Right cardiac atrium (tissue), 5 donors: ENCODE measurements around the gene ZBTB44. TPM values are rescaled to one million over a fixed set of nuclear protein-coding genes. Genes with fewer than 3 reads are reported as not detected.
"Not testable (repeated sequence)": the region's sequence is repeated elsewhere in the genome, so short reads cannot be mapped to it uniquely, and the experiment has no call there.

Source experiments
- ATAC-seq, 2 donors: fragments of 200-7000 bp; cut with Tn5 transposase; one replicate each; pipeline versions ENCODE4 v1.8.0 to v1.9.1; 2020; ENCODE audit warnings: moderate library complexity in 2 of 2, mild to moderate bottlenecking in 1 of 2
- DNase-seq, 3 donors: peaks; one replicate each; pipeline ENCODE4 v3.0.0-alpha.2; 2020
- H3K27ac ChIP-seq: one replicate; pipeline ENCODE4 v1.5.1; 2013; ENCODE audit warnings: mild to moderate bottlenecking, low read length, control low read depth, moderate library complexity
- H3K27me3 ChIP-seq: one replicate; pipeline ENCODE4 v1.6.1; 2013; ENCODE audit not compliant: control insufficient read depth, insufficient read depth
- H3K4me1 ChIP-seq: one replicate; pipeline ENCODE4 v1.6.1; 2013; ENCODE audit warnings: low read length; ENCODE audit not compliant: control insufficient read depth, insufficient read depth
- H3K4me3 ChIP-seq: one replicate; pipeline ENCODE4 v1.5.1; 2013; ENCODE audit warnings: low read length, control low read depth
- H3K9me3 ChIP-seq: one replicate; pipeline ENCODE4 v1.6.1; 2013; ENCODE audit warnings: low read length; ENCODE audit not compliant: control insufficient read depth
- WGBS: extraction: QIAGEN DNeasy Blood & Tissue Kit; methylation state at CpG from one replicate; pipeline ENCODE4 v1.1.7; 2013; 5-methylcytosine and 5-hydroxymethylcytosine counted together
- intact Hi-C, 4 donors: fragments of 100-400 bp; cut with DNase I; formaldehyde crosslinking; loops; one replicate each; pipeline versions ENCODE4 v1.11.0 to v1.14.0; 2022 to 2023
- long read RNA-seq, 4 donors: library from polyadenylated mRNA; unstranded; transcript quantifications; one replicate each; pipeline ENCODE4 v2.0.0, GENCODE V29; 2020 to 2021
- polyA plus RNA-seq: library from polyadenylated mRNA; stranded (reverse); fragments of 200-250 nt; gene quantifications from one replicate; pipeline ENCODE4 v1.2.3, GENCODE V29; 2013
- total RNA-seq, 4 donors: library from RNA; stranded (reverse); fragmentation: NEBNext Ultra II Directional; extraction: Animal tissue kit (Norgen Biotek cat#: 25700); gene quantifications; one replicate each; pipeline ENCODE4 v1.2.1, GENCODE V29; 2021
- donor health status: healthy with polysubstance abuse.
- donor health status: DM: no; HTN: yes; CAD: no.
- donor health status: DM: no; HTN: no; CAD: no.
- donor health status: DM: no; HTN: yes; CAD: no; lungs with severe emphysema.
- donor health status: DM: yes; HTN: yes; CAD: no.

Gene ZBTB44
- total RNA-seq (10 to 100 TPM; 42.9 to 47.0 (median 46.2) TPM), polyA plus RNA-seq (16.2 TPM)
- long read RNA-seq, donor 1, full-length matches to known transcripts: 4 of 19 reads
- long read RNA-seq, donor 1, partial matches to known transcripts: 2 of 19 reads
- long read RNA-seq, donor 1, other reads (novel, unspliced or antisense): 13 of 19 reads
- long read RNA-seq, donor 2: 0 reads
- long read RNA-seq, donor 3, partial matches to known transcripts: 4 of 20 reads
- long read RNA-seq, donor 3, other reads (novel, unspliced or antisense): 16 of 20 reads
- long read RNA-seq, donor 4, partial matches to known transcripts: 0 of 2 reads
- long read RNA-seq, donor 4, other reads (novel, unspliced or antisense): 2 of 2 reads

- ATAC-seq: peak; percentile 98 to 99
Observed at GRCh38 chr11:130314750-130315285, at the start of gene ZBTB44. Gene ZBTB44 (minus strand): TSS chr11:130314917. CDS start chr11:130261873, 53,044 bp downstream.

GRCh38 chr11:130359419-130359818, 44.7 kb upstream of the ZBTB44 start:
- no peak overlapping the region for H3K4me3 ChIP-seq
- no peak overlapping the region for H3K27ac ChIP-seq
- H3K27me3 ChIP-seq: no peaks in the 10 kb centered on the region
- DNase-seq: no peak
- intact Hi-C loops: no loop called here
- H3K9me3 ChIP-seq: no peaks in the 10 kb centered on the region
- no peaks in the 10 kb centered on the region for H3K4me1 ChIP-seq
- no peak for ATAC-seq

More at GRCh38 chr11:130314750-130315285, at the start of gene ZBTB44:
- Histone ChIP-seq H3K9me3 (no peaks in the 10 kb centered on the region), H3K4me1 (peaks cover 2% of the 10 kb centered on the region), H3K27me3 (no peaks in the 10 kb centered on the region), H3K4me3 (peak within 1 kb of the TSS; percentile 82), H3K27ac (peak within 1 kb of the TSS; percentile 99)
- 1% methylated on average over 42 of the region's 42 CpGs for WGBS
- intact Hi-C loops: loop anchor here in 2 of 4 donors (10.0 kb wide), 2 partner anchors 90 to 310 kb away; partner anchors contain the start of gene PRDM10 (in 1 of the 2)
- peak; percentile 94 to 96 (median 96) for DNase-seq

- Histone ChIP-seq H3K4me1 (no peaks in the 10 kb centered on the region), H3K9me3 (no peaks in the 10 kb centered on the region), H3K27ac (no peak overlapping the region), H3K4me3 (no peak overlapping the region), H3K27me3 (no peaks in the 10 kb centered on the region)
- no peak for ATAC-seq
- DNase-seq: no peak
- intact Hi-C loops: no loop called here
Observed at GRCh38 chr11:130358398-130358797, 43.7 kb upstream of the ZBTB44 start.

- Histone ChIP-seq H3K4me1 (no peaks in the 10 kb centered on the region), H3K9me3 (no peaks in the 10 kb centered on the region), H3K27me3 (no peaks in the 10 kb centered on the region), H3K4me3 (no peak overlapping the region), H3K27ac (no peak overlapping the region)
- DNase-seq: no peak
- no peak for ATAC-seq
- intact Hi-C loops: no loop called here
- 64% methylated on average over 1 of the region's 1 CpG for WGBS
Observed at GRCh38 chr11:130347261-130347660, 32.5 kb upstream of the ZBTB44 start.

DNA sequence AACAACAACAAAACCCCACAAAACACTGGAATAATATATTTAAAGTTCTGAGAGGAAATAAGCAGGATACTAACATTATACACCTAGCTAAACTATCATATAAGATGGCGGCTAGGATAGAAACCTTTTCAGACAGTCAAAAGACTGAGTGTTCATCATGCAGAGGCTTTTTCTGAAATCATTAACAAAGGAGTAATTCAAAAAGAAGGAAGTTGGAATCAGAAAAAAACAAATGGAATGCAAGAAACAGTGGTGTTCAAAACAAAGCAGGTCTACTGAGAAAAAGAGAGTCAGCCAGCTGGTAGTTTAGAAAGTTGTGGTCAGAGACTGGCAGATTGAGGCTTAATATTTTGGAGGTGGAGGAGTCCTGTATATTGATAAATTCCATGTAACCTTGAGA, 30.1 kb upstream of the ZBTB44 start:
- no peak for DNase-seq
- Histone ChIP-seq H3K27ac (no peak overlapping the region), H3K9me3 (no peaks in the 10 kb centered on the region), H3K27me3 (no peaks in the 10 kb centered on the region), H3K4me3 (no peak overlapping the region), H3K4me1 (no peaks in the 10 kb centered on the region)
- intact Hi-C loops: no loop called here
- ATAC-seq: no peak
- 89% methylated on average over 1 of the region's 1 CpG for WGBS

- Histone ChIP-seq H3K27me3 (no peaks in the 10 kb centered on the region), H3K9me3 (no peaks in the 10 kb centered on the region), H3K4me3 (no peak overlapping the region), H3K27ac (no peak overlapping the region), H3K4me1 (no peaks in the 10 kb centered on the region)
- intact Hi-C loops: no loop called here
- ATAC-seq: no peak
- WGBS: 67% methylated on average over 3 of the region's 3 CpGs
- no peak for DNase-seq
Observed at GRCh38 chr11:130340671-130341319, 26.1 kb upstream of the ZBTB44 start.

- WGBS: 96% methylated on average over 3 of the region's 3 CpGs
- Histone ChIP-seq H3K4me3 (no peak overlapping the region), H3K27ac (no peak overlapping the region), H3K27me3 (no peaks in the 10 kb centered on the region), H3K4me1 (no peaks in the 10 kb centered on the region), H3K9me3 (no peaks in the 10 kb centered on the region)
- intact Hi-C loops: no loop called here
- ATAC-seq: no peak
- no peak for DNase-seq
Observed at GRCh38 chr11:130338667-130339066, 23.9 kb upstream of the ZBTB44 start.

DNA sequence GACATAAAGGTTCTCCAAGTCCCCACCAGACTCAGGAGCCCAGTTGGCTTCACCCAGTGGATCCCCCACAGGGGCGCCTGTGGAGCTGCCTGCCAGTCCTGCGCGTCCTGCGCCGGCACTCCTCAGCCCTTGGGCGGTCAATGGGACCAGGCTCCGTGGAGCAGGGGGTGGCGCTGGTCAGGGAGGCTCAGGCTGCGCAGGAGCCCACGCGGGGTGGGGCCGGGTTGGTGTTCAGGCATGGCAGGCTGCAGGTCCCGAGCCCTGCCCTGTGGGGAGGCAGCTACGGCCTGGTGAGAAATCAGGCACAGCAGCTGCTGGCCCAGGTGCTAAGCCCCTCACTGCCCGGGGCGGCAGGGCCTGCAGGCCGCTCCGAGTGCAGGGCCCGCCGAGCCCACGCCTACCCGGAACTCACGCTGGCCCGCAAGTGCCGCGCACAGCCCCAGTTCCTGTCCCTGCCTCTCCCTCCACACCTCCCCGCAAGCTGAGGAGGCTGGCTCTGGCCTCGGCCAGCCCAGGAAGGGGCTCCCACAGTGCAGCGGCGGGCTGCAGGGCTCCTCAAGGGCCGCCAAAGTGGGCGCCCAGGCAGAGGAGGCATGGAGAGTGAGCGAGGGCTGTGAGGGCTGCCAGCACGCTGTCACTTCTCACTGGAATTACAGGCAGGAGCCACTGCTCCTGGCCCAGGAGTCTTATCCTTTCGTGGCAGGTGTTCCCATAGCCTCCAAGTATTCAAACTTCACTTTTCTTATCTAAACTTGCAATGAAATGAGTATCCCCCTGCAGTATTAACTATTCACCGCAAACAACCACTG, 22.8 kb upstream of the ZBTB44 start:
- WGBS: 96% methylated on average over 36 of the region's 36 CpGs
- DNase-seq (no peak), ATAC-seq (no peak)
- intact Hi-C loops: no loop called here
- Histone ChIP-seq H3K27me3 (no peaks in the 10 kb centered on the region), H3K4me3 (no peak overlapping the region), H3K9me3 (no peaks in the 10 kb centered on the region), H3K27ac (no peak overlapping the region), H3K4me1 (no peaks in the 10 kb centered on the region)

DNA sequence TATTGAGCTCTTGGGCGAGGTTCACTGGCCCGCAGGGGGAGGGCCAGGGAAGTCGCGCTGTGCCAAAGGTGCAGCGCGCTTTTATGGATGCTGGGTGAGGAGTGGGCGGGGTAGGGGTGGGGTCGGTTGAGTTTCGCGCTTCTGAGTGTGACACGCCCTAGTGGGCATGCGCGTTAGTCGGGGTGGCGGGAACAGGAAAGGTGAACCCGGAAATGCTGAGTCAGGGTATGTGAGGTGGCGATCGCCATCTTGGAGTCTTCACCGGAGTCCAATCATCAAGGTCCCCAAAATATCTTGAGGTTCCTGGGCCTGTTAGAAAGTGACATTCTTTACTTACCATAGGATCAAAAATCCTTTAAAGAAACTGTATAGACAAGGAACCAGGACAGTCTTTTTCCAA, 16.7 kb upstream of the ZBTB44 start:
- H3K9me3 ChIP-seq, H3K27ac ChIP-seq, H3K4me1 ChIP-seq, ATAC-seq, intact Hi-C loops, DNase-seq, H3K27me3 ChIP-seq, H3K4me3 ChIP-seq: not testable (repeated sequence)
- 96% methylated on average over 19 of the region's 19 CpGs for WGBS

DNA sequence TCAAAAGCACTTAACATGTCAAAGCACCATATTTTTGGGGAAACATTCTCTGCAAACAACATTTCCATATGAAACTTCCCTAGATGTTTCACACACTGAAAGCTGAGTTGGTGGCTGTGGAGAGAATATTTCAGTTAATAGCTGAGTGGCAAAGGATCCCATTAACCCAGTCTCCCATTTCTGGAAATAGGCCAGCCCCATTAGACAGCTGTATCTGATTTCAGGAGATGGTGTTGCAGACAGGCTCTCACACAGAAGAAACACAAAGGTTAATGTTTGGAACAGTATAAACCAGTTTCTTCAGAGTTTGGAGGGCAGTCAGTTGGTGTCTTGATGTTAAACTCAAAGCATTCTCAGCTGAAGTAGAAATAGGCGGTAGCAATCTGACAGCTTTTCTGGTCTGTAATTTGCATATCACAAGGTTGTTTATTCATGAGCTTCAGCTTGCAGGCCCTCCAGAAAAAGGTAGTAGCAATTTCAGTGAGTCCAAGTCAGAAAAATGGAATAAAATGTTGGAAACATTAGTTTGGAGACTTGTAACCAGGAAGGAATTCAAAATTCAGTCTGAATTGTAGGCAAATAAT, 15.5 kb upstream of the ZBTB44 start:
- ATAC-seq (no peak), DNase-seq (no peak)
- Histone ChIP-seq H3K4me3 (no peak overlapping the region), H3K27ac (no peak overlapping the region), H3K27me3 (no peaks in the 10 kb centered on the region), H3K4me1 (no peaks in the 10 kb centered on the region), H3K9me3 (no peaks in the 10 kb centered on the region)
- 79% methylated on average over 1 of the region's 1 CpG for WGBS
- intact Hi-C loops: no loop called here
